DOHH2 (cell line): ENCODE results near the gene PPP1R15B.

ENCODE experiments used
- CTCF ChIP-seq: fragments of 200-600 bp; sonication (generic); IDR thresholded peaks from one replicate; pipeline ENCODE4 v1.5.1; 2014; ENCODE audit warnings: antibody characterized with exemption, mild to moderate bottlenecking, low read depth, low read length; ENCODE audit not compliant: poor library complexity, severe bottlenecking
- EZH2phosphoT487 ChIP-seq: fragments of 200-600 bp; sonication (generic); IDR thresholded peaks from 2 replicates; pipeline ENCODE4 v1.6.1; 2017; ENCODE audit warnings: borderline replicate concordance, mild to moderate bottlenecking, antibody characterized with exemption, low read length, moderate library complexity, mixed read lengths

- TF ChIP-seq CTCF = no peak
- TF ChIP-seq EZH2phosphoT487 = no peak
Observed at GRCh38 chr1:204406621-204407020, 5.0 kb downstream of the PPP1R15B start.
